Measurements from ENCODE around the gene KRT1. TPM values are rescaled to one million over a fixed set of nuclear protein-coding genes. Genes with fewer than 3 reads are reported as not detected.
A peak's percentile ranks its signal among the peaks of the same experiment; 100 is the strongest.
"Not testable (repeated sequence)": the region's sequence is repeated elsewhere in the genome, so short reads cannot be mapped to it uniquely, and the experiment has no call there.

KRT1 gene
- total RNA-seq, result not detected

DNA sequence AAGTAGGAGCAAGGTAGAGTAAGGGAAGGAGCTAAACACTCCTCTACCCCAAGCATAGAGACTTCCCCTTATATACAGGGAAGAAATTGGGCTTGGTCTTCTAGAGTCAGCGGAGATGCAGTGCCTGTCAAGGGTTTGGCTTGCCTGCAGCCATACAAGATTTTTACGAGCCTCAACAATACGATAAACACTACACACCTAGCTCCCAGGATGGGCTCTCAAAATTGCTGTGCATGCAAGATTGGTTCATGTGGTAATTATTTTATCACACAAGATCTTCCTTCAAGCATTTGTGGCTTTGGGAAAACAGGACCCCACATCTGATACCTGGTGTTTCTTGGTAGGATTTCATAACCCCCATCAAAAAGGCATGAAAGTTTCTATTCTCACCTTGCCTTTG lies at the start of gene KRT1:
Gene KRT1, minus strand, starts transcription at position 45 of the 400 bp plus-strand sequence. CDS start 59 bp downstream, outside the sequence.
- H3K4me1 Mint-ChIP-seq (ENCODE audit: low read depth in 2 of 2), result peaks cover 26 to 33% of the 10 kb centered on the region in 2 donors
- no peak within 1 kb of the TSS for H3K4me3 Mint-ChIP-seq
- peaks cover 8 to 29% of the 10 kb centered on the region in 2 donors for H3K27me3 Mint-ChIP-seq
- no peak for DNase-seq (ENCODE audit: low spot score)
- H3K36me3 Mint-ChIP-seq, result no peaks in the 10 kb centered on the region
- no peaks in the 10 kb centered on the region for H3K9me3 Mint-ChIP-seq
- ATAC-seq, result no peak
- H3K27ac Mint-ChIP-seq, result no peak within 1 kb of the TSS

DNA sequence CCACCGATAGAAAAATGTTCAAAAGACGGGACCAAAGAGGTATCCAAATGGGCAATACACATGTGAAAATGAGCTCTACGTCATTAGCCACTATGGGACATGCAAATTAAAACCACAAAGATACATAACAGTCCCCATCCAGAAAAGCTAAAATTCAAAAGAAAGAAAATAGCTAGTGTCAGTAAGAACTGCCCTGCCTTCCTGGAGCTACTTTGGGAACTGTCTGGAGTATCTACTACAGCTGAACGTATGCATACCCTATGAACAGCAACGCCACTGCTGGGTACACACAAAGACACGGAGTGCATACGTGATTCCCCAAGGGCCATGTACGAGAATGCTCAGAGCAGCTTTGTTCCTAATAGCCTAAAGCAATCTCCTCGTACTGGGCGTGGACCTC lies 48.9 kb upstream of the KRT1 start:
- Mint-ChIP-seq H3K4me1 (ENCODE audit: low read depth in 2 of 2) (no peaks in the 10 kb centered on the region), H3K27me3 (peaks cover 24% of the 10 kb centered on the region in 2 donors), H3K9me3 (no peaks in the 10 kb centered on the region), H3K27ac (no peak overlapping the region), H3K36me3 (no peaks in the 10 kb centered on the region), H3K4me3 (no peak overlapping the region)
- no peak for DNase-seq (ENCODE audit: low spot score)
- ATAC-seq, result no peak

DNA sequence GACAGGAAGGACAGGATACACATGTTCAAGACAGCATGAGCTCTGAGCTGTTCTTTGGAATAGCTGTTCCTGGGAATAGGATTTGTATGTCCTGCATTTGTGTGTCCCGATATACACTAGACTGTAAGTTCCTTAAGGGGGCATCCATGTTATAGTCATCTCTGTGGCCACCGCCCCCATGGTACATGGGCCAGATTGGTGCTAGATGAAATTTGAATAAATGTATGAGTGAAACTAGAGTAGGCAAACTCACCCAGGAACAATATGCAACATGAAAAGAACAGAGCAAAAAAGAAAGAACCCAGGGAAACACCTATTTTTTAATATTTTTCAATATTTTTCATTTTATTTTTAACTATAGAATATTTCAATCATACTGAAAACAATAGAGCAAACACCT lies 48.2 kb upstream of the KRT1 start:
- ATAC-seq (no peak), DNase-seq (ENCODE audit: low spot score) (no peak)
- Mint-ChIP-seq H3K27me3 (peaks cover 19 to 24% of the 10 kb centered on the region in 2 donors), H3K9me3 (no peaks in the 10 kb centered on the region), H3K27ac (no peak overlapping the region), H3K36me3 (no peaks in the 10 kb centered on the region), H3K4me3 (no peak overlapping the region), H3K4me1 (ENCODE audit: low read depth in 2 of 2) (no peaks in the 10 kb centered on the region)

DNA sequence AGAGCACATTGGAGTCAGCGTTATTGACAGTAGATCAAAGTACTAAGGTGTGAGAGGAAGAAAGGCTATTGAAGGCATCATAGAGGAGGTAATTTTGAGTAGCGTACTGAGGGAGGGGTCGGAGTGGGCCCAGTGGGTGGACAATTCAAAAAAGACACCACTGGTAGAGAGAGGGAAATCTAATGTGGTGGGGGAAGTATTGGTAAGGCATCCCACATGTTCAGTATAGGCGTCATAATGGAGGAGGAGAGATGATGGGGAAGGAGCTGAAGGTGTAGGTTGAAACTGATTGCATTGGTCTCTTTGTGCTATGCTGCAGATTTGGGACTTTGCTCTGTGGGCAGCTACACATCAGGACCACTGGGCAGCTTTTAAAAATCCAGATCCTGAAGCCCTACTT lies 46.8 kb upstream of the KRT1 start:
- H3K4me1 Mint-ChIP-seq (ENCODE audit: low read depth in 2 of 2), result peaks cover 0 to 4% of the 10 kb centered on the region in 2 donors
- no peak overlapping the region for H3K27ac Mint-ChIP-seq
- H3K4me3 Mint-ChIP-seq, result no peak overlapping the region
- H3K36me3 Mint-ChIP-seq, result no peaks in the 10 kb centered on the region
- H3K9me3 Mint-ChIP-seq, result no peaks in the 10 kb centered on the region
- no peak for ATAC-seq
- H3K27me3 Mint-ChIP-seq, result peaks cover 18 to 24% of the 10 kb centered on the region in 2 donors
- no peak for DNase-seq (ENCODE audit: low spot score)

DNA sequence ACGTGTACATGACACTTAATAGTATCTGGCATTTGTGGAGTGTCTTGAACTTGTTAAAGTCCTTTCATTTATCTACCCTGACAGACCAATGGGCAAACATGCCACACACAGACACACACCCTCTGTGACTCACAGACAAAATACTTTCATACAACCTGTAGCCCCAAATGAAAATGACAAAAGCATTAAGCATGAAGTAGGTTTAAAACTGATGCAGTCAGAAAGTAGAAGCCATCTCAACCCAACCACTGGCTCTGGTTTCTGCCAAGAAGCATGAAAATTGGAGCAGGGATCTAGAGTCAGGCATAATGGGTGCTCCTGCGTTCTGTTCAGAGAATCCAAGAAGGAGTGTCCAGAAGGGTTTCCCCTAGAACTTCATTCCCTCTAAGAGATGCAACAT lies 46.2 kb upstream of the KRT1 start:
- H3K9me3 Mint-ChIP-seq, result no peaks in the 10 kb centered on the region
- H3K27ac Mint-ChIP-seq, result no peak overlapping the region
- H3K36me3 Mint-ChIP-seq, result no peaks in the 10 kb centered on the region
- DNase-seq (ENCODE audit: low spot score) (no peak), ATAC-seq (no peak)
- peaks cover 15 to 24% of the 10 kb centered on the region in 2 donors for H3K27me3 Mint-ChIP-seq
- H3K4me1 Mint-ChIP-seq (ENCODE audit: low read depth in 2 of 2), result peaks cover 0 to 4% of the 10 kb centered on the region in 2 donors
- no peak overlapping the region for H3K4me3 Mint-ChIP-seq

DNA sequence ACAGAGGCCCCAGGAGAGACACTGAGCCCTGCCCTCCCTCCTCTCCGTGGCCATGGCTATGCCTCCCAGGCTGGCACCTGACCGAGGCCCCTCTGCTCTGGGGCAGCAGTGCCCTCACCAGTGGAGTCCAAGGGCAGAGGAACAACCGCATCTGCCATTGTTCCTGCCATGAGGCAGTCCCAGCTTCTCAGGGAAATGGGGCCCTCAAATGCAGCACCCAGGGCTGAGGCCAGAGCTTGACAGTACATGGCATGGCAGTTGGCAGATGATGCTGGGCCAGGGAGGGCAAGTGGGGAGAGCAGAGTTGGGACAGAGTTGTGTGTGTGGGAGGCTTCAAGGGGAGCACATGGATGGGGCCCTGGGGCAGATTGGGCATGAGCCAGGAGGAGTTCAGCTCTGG lies 44.2 kb upstream of the KRT1 start:
- Mint-ChIP-seq H3K27ac (no peak overlapping the region), H3K4me1 (ENCODE audit: low read depth in 2 of 2) (peaks cover 0 to 4% of the 10 kb centered on the region in 2 donors), H3K36me3 (no peaks in the 10 kb centered on the region), H3K4me3 (no peak overlapping the region), H3K9me3 (no peaks in the 10 kb centered on the region), H3K27me3 (peaks cover 4 to 9% of the 10 kb centered on the region in 2 donors)
- DNase-seq (ENCODE audit: low spot score) (no peak), ATAC-seq (no peak)

DNA sequence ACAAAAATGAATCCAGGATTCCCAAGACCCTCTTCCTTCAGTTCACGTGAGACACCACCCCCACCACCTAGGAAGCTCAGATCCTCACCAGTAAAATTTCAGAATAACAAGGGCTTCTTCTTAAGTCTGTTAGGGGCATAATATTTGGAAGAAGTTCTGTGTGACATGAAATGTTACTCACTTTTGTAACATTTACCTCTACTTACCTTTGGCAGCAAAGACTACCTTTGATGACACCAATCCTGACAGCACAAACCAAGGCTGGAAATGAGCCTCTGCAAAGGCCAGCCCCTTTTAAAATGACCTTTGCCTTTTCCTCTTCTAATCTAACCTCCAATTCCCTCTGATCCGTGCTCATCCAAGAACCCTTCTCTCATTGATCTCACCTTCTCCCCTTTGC lies 42.5 kb upstream of the KRT1 start:
- no peak for ATAC-seq
- H3K4me1 Mint-ChIP-seq (ENCODE audit: low read depth in 2 of 2), result peaks cover 0 to 4% of the 10 kb centered on the region in 2 donors
- no peaks in the 10 kb centered on the region for H3K9me3 Mint-ChIP-seq
- no peak overlapping the region for H3K27ac Mint-ChIP-seq
- no peak for DNase-seq (ENCODE audit: low spot score)
- no peak overlapping the region for H3K4me3 Mint-ChIP-seq
- no peaks in the 10 kb centered on the region for H3K36me3 Mint-ChIP-seq
- peaks cover 4 to 9% of the 10 kb centered on the region in 2 donors for H3K27me3 Mint-ChIP-seq

DNA sequence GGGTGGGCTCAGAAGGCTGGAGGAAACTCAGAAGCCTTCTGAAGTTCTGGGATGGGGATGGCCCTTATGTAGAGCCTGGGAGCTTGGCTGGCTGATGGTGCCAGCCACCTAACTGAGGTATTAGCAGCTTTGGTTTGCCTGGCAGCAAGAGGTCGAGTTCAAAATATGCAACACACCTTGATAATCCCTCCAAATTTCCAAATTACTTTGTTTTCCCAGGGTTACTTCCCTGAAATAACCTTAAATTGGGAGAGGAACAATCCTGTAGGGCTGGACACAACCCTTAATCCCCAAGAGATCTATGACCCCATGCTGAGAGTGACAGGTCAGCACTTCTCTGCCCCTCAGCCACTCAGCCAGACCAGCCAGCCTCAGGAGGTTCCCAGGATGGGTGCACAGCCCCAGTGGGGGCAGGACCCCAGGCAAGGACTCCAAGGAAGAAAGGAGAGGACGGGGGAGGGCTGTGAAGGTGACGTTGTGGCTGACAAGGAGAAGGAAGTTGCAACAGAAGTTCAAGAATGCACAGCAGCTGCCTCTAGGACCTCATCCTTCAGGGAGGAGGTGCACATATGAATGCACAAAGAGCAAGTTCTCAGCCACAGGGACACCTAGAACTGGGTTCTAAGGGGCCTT lies 41.7 kb upstream of the KRT1 start:
- H3K27me3 Mint-ChIP-seq, result peaks cover 3 to 5% of the 10 kb centered on the region in 2 donors
- H3K27ac Mint-ChIP-seq, result no peak overlapping the region
- no peak for DNase-seq (ENCODE audit: low spot score)
- H3K4me1 Mint-ChIP-seq (ENCODE audit: low read depth in 2 of 2), result peaks cover 0 to 4% of the 10 kb centered on the region in 2 donors
- H3K4me3 Mint-ChIP-seq, result no peak overlapping the region
- H3K36me3 Mint-ChIP-seq, result no peaks in the 10 kb centered on the region
- no peaks in the 10 kb centered on the region for H3K9me3 Mint-ChIP-seq
- no peak for ATAC-seq

DNA sequence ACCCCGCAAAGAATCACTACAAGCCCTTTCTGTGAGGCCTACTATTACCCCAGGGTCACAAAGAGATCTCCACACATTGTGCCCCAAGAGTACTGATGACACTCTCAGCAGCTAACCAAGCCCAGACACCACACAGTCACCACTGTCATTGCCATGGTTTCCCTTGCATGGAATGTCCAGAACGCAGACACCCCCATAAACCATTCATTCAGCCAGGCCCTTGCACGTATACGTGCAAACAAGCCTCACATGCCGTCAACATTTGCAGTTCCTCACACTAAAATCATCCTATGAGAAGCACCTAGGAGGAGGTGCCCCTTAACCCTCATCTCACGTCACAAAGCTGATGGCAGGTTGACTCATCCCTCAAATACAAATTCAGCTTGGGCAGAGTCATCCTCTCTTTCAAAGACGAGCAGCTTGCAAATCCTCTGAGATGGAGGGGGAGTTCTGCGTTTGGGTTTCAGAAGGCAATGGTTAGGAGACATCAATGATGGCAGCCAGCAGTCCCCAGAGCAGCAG lies 40.2 kb upstream of the KRT1 start:
- Mint-ChIP-seq H3K36me3 (no peaks in the 10 kb centered on the region), H3K4me3 (no peak overlapping the region), H3K4me1 (ENCODE audit: low read depth in 2 of 2) (peaks cover 0 to 4% of the 10 kb centered on the region in 2 donors), H3K27me3 (peaks cover 5 to 14% of the 10 kb centered on the region in 2 donors), H3K9me3 (no peaks in the 10 kb centered on the region), H3K27ac (no peak overlapping the region)
- no peak for ATAC-seq
- DNase-seq (ENCODE audit: low spot score), result no peak

DNA sequence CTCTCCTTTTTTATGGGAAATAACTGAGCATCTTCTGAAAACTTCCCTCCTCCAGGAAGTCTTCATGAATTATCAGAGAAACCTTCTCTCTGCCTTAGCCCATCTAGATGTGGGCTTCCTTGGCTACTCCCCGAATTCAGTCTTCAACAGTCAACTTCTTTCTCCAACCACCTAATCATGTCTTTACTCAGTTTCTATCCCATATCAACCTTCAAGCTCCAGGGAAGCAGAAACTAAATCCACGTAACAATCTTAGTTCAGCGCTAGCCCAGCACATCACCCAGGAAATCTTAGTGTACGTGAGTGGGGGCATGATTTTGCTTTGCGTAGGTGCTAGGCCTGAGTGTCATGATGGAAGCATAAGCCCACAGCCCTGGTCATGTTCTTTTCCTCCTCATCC lies 35.9 kb upstream of the KRT1 start:
- no peak for DNase-seq (ENCODE audit: low spot score)
- Mint-ChIP-seq H3K27me3 (peaks cover 24 to 40% of the 10 kb centered on the region in 2 donors), H3K27ac (no peak overlapping the region), H3K36me3 (no peaks in the 10 kb centered on the region), H3K4me1 (ENCODE audit: low read depth in 2 of 2) (peaks cover 0 to 9% of the 10 kb centered on the region in 2 donors), H3K9me3 (no peaks in the 10 kb centered on the region), H3K4me3 (no peak overlapping the region)
- no peak for ATAC-seq

DNA sequence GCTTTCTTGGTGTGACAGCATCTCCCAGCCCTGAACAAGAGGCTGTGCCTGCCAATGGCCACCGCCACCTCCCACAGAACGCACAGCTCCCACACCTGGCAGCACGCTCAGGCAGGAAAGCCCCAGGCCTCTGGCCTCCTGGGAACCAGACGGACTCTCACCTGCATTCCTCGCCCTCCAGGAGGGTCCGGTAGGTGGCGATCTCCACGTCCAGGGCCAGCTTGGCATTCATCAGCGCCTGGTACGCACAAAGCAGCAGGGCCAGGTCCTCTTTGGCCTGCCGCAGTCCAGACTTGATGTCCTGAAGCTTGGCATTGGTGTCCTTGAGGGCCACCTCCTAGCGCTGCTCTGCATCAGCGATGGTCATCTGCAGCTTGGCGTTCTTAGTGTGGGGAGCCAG lies 35.2 kb upstream of the KRT1 start:
- H3K27me3 Mint-ChIP-seq, result peaks cover 24 to 40% of the 10 kb centered on the region in 2 donors
- H3K4me1 Mint-ChIP-seq (ENCODE audit: low read depth in 2 of 2), result peaks cover 0 to 9% of the 10 kb centered on the region in 2 donors
- DNase-seq (ENCODE audit: low spot score) (no peak), ATAC-seq (no peak)
- peak overlapping the region; percentile 41 for H3K4me3 Mint-ChIP-seq
- H3K27ac Mint-ChIP-seq, result no peak overlapping the region
- H3K9me3 Mint-ChIP-seq, result no peaks in the 10 kb centered on the region
- H3K36me3 Mint-ChIP-seq, result no peaks in the 10 kb centered on the region

DNA sequence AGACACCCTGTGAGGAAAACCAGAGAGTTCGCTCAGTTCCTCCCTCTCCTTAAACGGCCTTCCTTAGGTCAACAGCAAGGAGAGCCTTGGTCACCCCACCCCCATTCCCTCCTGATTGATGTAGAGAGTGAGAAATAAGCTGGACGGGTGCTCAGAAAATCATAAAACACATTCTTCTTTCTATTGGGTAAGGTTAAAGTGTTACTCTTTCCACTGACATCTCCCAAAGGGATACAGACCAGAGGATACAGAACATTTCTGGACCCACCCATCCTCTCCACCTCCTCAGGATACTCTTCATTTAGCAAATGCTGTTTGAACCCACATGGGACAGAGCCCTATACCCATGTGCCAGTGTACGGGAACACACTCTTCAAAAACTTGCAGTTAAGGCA lies 34.7 kb upstream of the KRT1 start:
- H3K9me3 Mint-ChIP-seq, result no peaks in the 10 kb centered on the region
- H3K27me3 Mint-ChIP-seq, result peaks cover 24 to 40% of the 10 kb centered on the region in 2 donors
- H3K27ac Mint-ChIP-seq, result no peak overlapping the region
- peaks cover 0 to 9% of the 10 kb centered on the region in 2 donors for H3K4me1 Mint-ChIP-seq (ENCODE audit: low read depth in 2 of 2)
- no peak for DNase-seq (ENCODE audit: low spot score)
- H3K4me3 Mint-ChIP-seq, result peak overlapping the region; percentile 41
- ATAC-seq, result no peak
- H3K36me3 Mint-ChIP-seq, result no peaks in the 10 kb centered on the region

DNA sequence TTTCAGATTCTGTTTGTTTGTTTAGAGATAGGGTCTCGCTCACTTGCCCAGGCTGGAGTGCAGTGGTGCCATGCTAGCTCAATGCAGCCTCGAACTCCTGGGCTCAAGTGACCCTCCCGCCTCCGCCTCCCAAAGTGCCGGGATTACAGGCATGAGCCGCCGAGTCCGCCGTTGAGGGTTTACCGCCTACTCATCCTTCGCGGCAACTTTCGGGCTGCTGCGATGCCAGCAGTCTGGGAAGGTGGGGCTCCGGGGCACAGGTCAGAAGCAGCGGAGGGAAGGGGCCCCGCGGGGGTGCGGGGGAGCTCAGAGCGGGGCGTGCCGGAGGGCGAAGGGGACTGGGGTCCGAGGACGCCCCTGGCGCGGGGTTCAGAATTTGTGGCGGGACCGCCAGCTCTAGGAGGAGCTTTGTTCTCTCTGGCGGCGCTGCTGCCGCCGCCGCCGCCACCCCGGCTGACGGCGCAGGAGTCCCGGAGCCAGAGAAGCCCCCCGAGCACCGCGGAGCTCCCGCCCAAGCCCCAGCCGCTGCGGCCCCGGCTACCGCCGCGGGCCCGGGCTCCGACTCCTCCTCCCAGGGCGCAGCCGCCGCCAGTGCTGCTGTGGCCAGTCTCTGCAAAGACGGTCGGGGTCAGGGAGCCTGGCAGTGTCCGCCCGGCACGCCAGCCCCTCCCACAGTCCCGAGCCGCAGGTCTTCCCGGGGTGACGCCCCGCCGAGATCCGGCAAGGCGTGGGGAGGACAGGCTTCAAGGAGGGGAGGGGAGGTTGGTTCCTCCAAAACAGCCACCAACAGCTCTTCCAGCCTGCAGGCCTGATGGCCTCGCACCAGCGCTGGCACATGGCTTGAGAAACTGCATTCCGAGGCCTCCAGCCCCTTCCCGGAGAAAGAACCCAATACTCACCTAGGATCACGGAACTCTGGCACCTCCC lies 34.0 kb upstream of the KRT1 start:
- Mint-ChIP-seq H3K9me3 (no peaks in the 10 kb centered on the region), H3K36me3 (no peaks in the 10 kb centered on the region), H3K27ac (no peak overlapping the region), H3K27me3 (peaks cover 24 to 40% of the 10 kb centered on the region in 2 donors), H3K4me1 (ENCODE audit: low read depth in 2 of 2) (peaks cover 0 to 9% of the 10 kb centered on the region in 2 donors), H3K4me3 (peak overlapping the region; percentile 52)
- ATAC-seq (peak in 1 of 2 donors; percentile 53), DNase-seq (ENCODE audit: low spot score) (no peak)

DNA sequence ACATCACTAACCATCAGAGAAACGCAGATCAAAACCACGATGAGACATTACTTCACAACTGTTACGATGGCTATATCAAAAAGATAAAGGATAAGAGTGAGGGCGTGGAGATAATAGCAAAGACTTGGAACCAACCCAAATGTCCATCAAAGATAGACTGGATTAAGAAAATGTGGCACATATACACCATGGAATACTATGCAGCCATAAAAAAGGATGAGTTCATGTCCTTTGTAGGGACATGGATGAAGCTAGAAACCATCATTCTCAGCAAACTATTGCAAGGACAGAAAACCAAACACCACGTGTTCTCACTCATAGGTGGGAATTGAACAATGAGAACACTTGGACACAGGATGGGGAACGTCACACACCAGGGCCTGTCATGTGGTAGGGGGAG lies 31.9 kb upstream of the KRT1 start:
- H3K4me1 Mint-ChIP-seq (ENCODE audit: low read depth in 2 of 2); H3K4me3 Mint-ChIP-seq; H3K36me3 Mint-ChIP-seq; ATAC-seq; DNase-seq (ENCODE audit: low spot score); H3K9me3 Mint-ChIP-seq; H3K27ac Mint-ChIP-seq: not testable (repeated sequence)
- H3K27me3 Mint-ChIP-seq, result peaks cover 24 to 40% of the 10 kb centered on the region in 2 donors
